ENCODE results near the gene RANBP10.
"Not testable (repeated sequence)": the region's sequence is repeated elsewhere in the genome, so short reads cannot be mapped to it uniquely, and the experiment has no call there.

The RANBP10 gene

GRCh38 chr16:67806428-67807147 is at the start of gene RANBP10, which contains the start of gene TSNAXIP1:
TSS of gene RANBP10 (minus strand) at chr16:67806560. CDS start at chr16:67806536, 24 bp downstream.
TSS of gene TSNAXIP1 (plus strand) at chr16:67806889. CDS start at chr16:67807150, 261 bp downstream.
- DNase-seq: peak; percentile 98

DNA sequence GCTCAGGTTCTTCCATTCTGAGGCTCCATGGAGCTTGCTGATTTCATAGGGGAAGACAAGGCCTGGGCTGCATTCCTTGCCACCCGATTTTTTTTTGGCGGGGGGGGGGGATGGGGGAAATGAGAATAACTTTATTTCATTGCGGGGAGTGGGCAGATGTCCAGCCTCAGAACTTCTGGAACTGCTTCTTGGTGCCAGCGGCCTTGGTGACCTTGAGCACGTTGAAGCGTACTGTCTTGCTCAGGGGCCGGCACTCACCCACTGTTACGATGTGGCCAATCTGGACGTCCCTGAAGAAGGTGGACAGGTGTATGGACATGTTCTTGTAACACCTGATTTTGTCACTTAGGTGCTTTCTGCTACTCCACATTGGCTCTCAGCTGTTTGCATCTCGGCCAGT is 49.4 kb upstream of the RANBP10 start:
- no peak for DNase-seq

DNA sequence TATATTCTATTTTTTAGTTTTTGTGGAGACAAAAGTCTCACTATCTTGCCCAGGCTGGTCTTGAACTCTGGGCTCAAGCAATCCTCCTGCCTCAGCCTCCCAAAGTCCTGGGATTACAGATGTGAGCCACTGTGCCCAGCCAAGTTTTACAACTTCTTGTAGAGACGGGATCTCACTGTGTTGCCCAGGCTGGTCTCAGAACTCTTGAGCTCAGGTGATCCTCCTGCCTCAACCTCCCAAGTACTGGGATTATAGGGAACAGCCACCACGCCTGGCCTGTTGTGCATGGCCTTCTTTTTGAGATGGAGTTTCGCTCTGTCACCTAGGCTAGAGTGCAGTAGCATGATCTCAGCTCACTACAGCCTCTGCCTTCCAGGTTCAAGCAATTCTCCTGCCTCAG is 47.3 kb upstream of the RANBP10 start:
- DNase-seq: no peak

DNA sequence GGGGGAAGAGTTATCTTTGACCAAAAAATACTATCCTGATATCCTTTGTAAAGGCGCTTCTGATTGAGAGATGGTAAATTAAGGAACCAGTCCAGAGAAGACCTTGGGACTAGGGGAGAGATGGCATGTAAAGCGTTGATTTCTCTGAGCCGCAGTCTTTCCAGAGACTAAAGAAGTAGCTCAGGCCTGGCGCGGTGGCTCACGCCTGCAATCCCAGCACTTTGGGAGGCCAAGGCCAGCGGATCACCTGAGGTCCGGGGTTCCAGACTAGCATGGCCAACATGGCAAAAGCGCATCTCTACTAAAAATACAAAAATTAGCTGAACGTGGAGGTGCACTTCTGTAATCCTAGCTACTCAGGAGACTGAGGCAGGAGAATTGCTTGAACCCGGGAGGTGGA is 41.8 kb upstream of the RANBP10 start:
- no peak for DNase-seq

- peak in 1 of 2 experiments; percentile 57 for DNase-seq
Observed at GRCh38 chr16:67847064-67847861, 40.9 kb upstream of the RANBP10 start, which contains the start of gene CENPT. TSS of gene CENPT (minus strand) at chr16:67847693. CDS start at chr16:67833859, 13,834 bp downstream.

GRCh38 chr16:67846320-67847063 is 40.1 kb upstream of the RANBP10 start, which contains the start of gene NUTF2:
TSS of gene NUTF2 (plus strand) at chr16:67846933. CDS start at chr16:67865131, 18,198 bp downstream.
- peak; percentile 94 to 95 for DNase-seq

DNA sequence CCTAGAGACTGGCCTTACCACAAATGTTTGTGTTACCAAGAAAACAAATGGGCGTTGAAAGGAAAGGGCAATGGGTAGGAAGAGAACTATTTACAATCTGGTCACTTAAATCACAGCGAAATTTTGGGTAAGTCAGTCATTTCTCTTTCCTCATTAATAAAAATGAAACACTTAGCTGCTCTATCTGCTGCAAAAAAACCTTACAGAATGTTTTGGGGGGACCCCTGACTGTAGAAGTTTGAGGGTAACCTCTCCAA is 39.6 kb upstream of the RANBP10 start:
- no peak for DNase-seq

DNA sequence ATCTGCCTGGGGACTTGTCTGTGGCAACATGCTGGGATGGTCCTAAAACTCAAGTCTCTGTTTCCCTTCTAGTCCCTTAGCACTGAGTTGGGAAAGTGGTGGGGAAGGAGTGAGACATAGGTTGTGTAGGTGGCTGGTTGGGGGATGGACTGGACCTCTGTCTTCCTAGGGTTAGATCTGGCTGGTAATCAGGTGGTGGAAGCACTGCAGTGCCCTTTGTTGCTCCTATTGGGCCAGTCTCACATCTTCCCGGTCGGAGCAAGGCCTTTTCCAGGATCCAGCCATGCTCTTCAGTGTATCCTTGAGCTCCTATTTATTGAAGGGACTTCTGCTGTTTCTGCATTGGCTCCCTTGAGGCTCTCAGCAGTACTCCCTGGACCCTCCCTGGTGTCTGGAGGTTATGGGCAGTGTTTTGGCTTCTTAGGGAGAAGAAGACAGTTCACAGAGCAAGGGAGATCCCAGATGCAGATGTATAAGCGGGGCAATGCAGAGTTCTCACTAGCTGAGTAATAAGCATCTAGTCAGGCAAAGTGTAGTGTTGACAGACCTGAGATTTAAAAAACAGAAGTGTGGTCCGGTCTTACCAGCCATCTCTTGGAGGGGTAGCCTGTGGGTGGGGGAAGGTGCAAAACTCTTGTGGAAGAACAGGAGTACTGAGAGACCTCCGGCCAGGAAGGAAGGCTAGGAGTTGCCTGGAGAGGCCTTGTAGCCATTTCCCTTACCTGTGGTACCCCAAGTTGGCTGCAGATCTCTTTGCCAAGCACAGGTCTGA is 39.1 kb upstream of the RANBP10 start:
- DNase-seq: no peak

DNA sequence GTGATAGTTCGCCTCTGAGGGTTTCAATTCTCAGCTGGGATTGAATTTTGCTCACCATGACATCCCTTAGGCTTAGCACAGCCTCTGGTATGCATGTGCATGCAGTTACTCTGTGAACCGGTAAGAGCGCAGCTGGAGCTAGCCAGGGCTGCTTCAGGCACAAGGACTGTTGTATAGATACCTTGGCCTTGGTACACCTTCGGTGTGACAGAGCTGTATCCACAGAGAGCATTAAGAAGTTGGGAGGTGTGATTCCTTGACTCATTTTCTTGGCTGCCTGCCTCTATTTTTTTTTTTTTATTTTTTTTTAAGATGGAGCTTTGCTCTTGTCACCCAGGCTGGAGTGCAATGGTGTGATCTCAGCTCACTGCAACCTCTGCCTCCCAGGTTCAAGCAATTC is 38.1 kb upstream of the RANBP10 start:
- DNase-seq: peak in 1 of 2 experiments; percentile 31

GRCh38 chr16:67843343-67843765 is 37.0 kb upstream of the RANBP10 start:
- DNase-seq: no peak

GRCh38 chr16:67842509-67843342 is 36.4 kb upstream of the RANBP10 start:
- DNase-seq: peak; percentile 6 to 59

DNA sequence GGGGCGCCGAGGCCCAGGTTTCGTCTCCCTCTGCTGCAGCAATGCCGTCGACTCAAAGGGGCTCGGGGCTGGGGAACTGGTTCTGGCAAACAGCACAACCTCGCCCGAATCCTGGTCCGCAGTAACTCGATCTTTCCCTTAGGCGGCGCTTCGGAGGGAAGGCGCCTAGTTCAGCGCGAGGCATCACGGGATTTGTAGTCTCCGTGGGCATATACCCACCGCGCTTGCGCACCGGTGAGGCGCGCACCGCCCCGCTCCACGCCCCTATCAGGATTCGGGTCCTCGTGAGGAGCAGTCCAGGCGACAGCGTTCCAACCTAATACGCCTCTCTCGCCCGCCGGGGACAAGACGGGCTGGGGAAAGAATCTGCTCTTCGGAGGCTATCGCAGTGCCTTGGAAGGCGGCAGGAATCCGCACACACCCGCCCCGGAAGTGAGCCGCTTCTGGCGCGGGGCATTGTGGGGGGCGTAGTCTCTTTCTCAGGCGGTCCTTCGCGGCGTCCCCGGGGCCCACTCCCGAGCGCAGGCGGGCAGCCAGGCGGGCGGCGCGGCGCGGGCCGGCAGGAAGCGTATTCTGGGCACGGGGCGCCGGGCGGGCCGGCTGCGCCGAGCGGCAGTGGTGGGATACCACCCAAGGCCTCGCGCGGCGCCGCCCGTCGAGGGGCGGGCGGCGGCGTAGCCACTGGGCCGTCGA is 35.6 kb upstream of the RANBP10 start, which contains the start of gene THAP11:
THAP11 (plus strand) TSS at position 505 of the 693 bp plus-strand sequence. CDS start 235 bp downstream, outside the sequence.
- peak; percentile 93 for DNase-seq

DNA sequence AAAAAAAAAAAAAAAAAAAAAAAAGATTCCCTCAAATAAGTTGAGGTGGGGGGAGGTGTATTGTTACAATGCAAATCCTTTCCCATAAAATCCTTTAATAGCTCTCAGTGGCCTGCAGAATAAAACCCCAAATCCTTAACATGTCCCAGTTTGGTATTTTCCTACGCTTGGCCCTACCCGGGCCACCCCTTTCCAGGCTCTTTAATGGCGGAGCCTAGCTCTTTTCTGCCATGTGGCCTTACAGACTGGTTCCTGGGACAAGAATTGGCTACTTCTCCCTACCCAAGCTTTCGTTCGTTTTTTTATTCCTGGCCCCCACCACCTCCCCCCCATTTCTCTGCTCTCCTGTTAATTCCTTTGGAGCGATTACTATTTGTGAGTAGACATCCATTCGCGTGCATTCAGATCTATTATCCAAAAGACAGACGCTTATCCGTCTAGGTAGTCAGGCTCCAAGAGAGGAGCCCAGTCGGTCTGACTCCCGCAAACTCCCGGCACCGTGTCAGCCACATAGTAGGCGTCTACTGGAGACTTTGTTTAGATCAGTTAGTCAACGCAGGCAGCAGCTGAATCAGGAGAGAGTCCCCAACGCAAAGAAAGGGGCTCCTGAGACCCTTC is 34.9 kb upstream of the RANBP10 start:
- DNase-seq: peak in 1 of 2 experiments; percentile 48

DNA sequence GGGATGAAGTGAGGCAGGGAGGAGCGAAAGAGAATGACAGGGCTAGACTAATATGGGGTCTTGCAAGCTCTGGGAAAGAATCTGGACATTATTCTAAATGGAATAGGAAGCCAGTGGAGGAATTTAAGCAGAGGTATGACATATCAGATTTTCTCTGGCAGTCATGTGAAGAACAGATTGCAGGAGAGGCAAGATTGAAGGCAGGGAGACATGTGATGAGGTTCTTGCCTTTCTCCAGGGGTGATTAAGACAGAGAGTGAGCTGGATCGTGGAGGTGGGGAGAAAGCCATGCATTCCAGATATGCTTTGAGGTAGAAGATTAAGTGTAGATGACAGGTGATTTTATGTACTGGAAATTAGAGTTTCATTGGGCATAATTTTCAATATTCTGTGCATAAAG is 31.5 kb upstream of the RANBP10 start:
- no peak for DNase-seq

- DNase-seq: not testable (repeated sequence)
Observed at GRCh38 chr16:67837190-67837589, 30.8 kb upstream of the RANBP10 start.

DNA sequence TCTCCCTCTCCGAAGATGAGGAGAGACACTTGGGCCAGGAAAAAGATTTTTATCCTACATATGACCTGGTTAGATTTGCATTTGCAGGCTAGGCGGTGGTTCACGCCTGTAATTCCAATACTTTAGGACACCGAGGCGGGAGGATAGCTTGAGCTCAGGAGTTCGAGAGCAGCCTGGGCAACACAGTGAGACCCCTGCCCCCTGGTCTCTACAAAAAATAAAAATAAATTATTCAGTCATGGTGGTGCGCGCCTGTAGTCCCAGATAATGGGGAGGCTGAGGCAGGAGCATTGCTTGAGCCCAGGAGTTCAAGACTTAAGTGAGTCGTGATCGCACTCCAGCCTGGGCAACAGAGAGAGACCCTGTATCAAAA is 27.9 kb upstream of the RANBP10 start:
- no peak for DNase-seq

DNA sequence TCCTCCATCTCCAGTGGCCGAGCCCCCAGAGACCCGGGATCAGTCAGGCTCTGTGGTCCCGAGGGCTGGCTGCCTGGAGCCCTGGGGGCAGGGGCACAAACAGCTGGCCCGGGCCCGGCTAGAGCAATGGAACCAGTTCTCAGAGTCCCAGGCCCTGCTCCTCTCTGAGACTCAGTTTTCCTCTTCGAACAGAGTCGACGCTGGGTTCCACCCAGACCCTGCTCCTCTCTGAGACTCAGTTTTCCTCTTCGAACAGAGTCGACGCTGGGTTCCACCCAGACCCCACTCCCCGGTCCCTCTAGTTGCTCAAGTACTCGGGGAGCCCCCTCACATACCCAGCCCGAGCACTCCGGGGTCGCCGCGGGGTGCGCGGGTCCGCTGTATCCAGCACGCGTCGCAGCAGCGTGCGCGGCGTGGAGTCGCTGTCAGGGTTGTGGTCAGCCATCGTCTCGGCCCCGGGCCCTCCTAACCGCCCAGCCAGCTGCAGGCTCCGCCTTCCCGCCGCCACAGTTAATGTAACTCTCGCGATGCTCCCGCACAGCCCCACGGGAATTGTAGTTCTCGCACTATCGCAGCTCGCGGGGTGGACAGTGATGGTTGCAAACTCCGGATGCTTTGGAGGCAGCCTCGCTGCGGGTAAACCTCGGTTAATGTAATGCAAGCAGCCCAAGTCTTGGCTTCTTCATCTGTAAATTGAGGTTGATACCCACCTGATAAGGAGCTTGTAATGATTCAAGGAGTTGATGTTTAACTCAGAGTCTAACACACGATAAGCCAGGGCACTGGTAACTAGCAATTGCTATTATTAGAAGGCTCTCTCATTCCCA is 27.3 kb upstream of the RANBP10 start:
- peak; percentile 84 to 89 for DNase-seq

- no peak for DNase-seq
Observed at GRCh38 chr16:67833030-67833414, 26.7 kb upstream of the RANBP10 start.

- DNase-seq: no peak
Observed at GRCh38 chr16:67828651-67829050, 22.3 kb upstream of the RANBP10 start.

All from SHP77 (cell line).